Peyer's patch (tissue), 4 donors: Measurements from ENCODE around the gene TNFSF8. TPM values are rescaled to one million over a fixed set of nuclear protein-coding genes. Genes with fewer than 3 reads are reported as not detected.
A peak's percentile ranks its signal among the peaks of the same experiment; 100 is the strongest.

Source experiments
- DNase-seq, 3 donors: peaks; one replicate each; pipeline ENCODE4 v3.0.0-alpha.2; 2017 to 2019
- H3K27ac ChIP-seq, 4 donors: fragments of 200-600 bp; sonication (generic); one replicate each; pipeline ENCODE4 v1.5.1; 2016 to 2019
- H3K27me3 ChIP-seq, 2 donors: fragments of 200-600 bp; sonication (generic); one replicate each; pipeline ENCODE4 v1.5.1; 2019
- H3K36me3 ChIP-seq, 3 donors: fragments of 200-600 bp; sonication (generic); one replicate each; pipeline ENCODE4 v1.5.1; 2016 to 2019
- H3K4me1 ChIP-seq, 4 donors: fragments of 200-600 bp; sonication (generic); one replicate each; pipeline ENCODE4 v1.5.1; 2016 to 2019
- H3K4me3 ChIP-seq, 4 donors: fragments of 200-600 bp; sonication (generic); 1 replicate in 3 of 4; 2 replicates in 1 of 4; pipeline ENCODE4 v1.5.1; 2016 to 2019; ENCODE audit warnings: mild to moderate bottlenecking in 1 of 4
- H3K9me3 ChIP-seq, 4 donors: fragments of 200-600 bp; sonication (generic); one replicate each; pipeline ENCODE4 v1.5.1; 2016 to 2019; ENCODE audit warnings: mild to moderate bottlenecking in 1 of 4
- CTCF ChIP-seq, 6 experiments: fragments of 450-650 bp in 4 of 6; fragments of 200-600 bp in 2 of 6; sonication (generic) in 1 of 6; IDR thresholded peaks; one replicate each; pipeline ENCODE4 v1.5.1; 2017 to 2019; ENCODE audit warnings: antibody characterized with exemption in 6 of 6, mild to moderate bottlenecking in 3 of 6, moderate library complexity in 1 of 6
- POLR2A ChIP-seq, 2 donors: fragments of 450-650 bp; IDR thresholded peaks; one replicate each; pipeline ENCODE4 v1.5.1; 2017; ENCODE audit warnings: antibody characterized with exemption in 2 of 2, mild to moderate bottlenecking in 2 of 2, moderate library complexity in 2 of 2
- total RNA-seq, 4 donors: library from RNA; depleted of rRNA; stranded (reverse); fragments of >200 nt; gene quantifications; one replicate each; pipeline ENCODE4 v1.1.0, GENCODE V29; 2016

TNFSF8 gene
- total RNA-seq, 4 donors from 2014 or later, result 2.1 to 11.6 (median 4.7) TPM

- DNase-seq, result no peak
- H3K4me3 ChIP-seq, result no peak overlapping the region
- no peaks in the 10 kb centered on the region for H3K36me3 ChIP-seq
- TF ChIP-seq CTCF (IDR thresholded peaks at IDR 0.05) (no peak), POLR2A (IDR thresholded peaks at IDR 0.05) (no peak)
- H3K4me1 ChIP-seq, result no peaks in the 10 kb centered on the region
- H3K9me3 ChIP-seq, result no peaks in the 10 kb centered on the region
- H3K27me3 ChIP-seq, result no peaks in the 10 kb centered on the region
- H3K27ac ChIP-seq, result no peak overlapping the region
Observed at GRCh38 chr9:114916481-114916880, 13.9 kb downstream of the TNFSF8 start.

DNA sequence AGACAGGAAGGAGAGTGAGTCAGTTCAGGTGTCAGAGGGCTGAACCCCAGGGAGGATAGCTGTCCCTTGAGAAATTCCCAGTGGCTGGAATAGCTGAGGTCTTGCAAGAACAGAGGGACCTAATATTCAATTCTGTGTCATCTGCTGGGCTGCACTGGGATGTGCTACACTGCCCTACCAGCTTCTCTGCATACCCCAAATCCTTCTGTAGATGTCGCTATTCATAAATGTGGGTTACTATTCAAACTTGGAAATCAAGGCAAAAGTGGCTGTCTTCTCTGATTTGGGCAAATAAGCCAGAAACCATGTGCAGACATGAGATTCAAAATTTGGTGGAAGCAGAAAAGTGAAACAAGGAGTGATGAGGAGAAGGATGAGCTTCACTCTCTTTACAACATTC lies 16.3 kb downstream of the TNFSF8 start:
- peak in 2 of 6 experiments; percentile 2 to 16 for TF ChIP-seq CTCF (IDR thresholded peaks at IDR 0.05)
- no peak for TF ChIP-seq POLR2A (IDR thresholded peaks at IDR 0.05)
- H3K9me3 ChIP-seq, result no peaks in the 10 kb centered on the region

DNA sequence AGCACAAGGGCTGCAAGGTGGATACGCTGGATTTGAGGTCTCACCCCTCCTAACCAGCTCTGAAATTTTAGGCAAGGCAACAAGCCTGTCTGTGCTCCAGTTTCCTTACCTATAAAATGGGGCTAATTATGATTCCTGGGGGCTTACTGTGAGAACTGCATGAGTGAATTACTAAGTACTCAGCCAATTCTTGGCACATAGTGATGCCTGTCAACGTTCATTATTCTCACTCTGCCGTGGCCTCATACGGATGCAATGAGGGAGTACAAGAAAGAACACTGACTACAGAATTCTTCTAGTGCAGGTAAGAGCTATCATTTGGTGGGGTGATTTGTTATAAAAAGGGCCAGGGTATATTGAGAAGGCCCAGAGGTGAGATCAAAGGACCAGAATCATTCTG lies 16.7 kb downstream of the TNFSF8 start:
- Histone ChIP-seq H3K36me3 (no peaks in the 10 kb centered on the region), H3K27me3 (no peaks in the 10 kb centered on the region), H3K4me3 (no peak overlapping the region), H3K27ac (no peak overlapping the region), H3K4me1 (peaks cover 0 to 13% (median 4%) of the 10 kb centered on the region in 4 donors), H3K9me3 (no peaks in the 10 kb centered on the region)
- TF ChIP-seq CTCF (IDR thresholded peaks at IDR 0.05) (no peak), POLR2A (IDR thresholded peaks at IDR 0.05) (no peak)
- DNase-seq, result no peak

More for the DNA sequence above, 16.3 kb downstream of the TNFSF8 start:
- H3K27ac ChIP-seq, result no peak overlapping the region
- no peak overlapping the region for H3K4me3 ChIP-seq
- no peaks in the 10 kb centered on the region for H3K27me3 ChIP-seq
- DNase-seq, result no peak
- no peaks in the 10 kb centered on the region for H3K36me3 ChIP-seq
- peaks cover 0 to 9% (median 2%) of the 10 kb centered on the region in 4 donors for H3K4me1 ChIP-seq

DNA sequence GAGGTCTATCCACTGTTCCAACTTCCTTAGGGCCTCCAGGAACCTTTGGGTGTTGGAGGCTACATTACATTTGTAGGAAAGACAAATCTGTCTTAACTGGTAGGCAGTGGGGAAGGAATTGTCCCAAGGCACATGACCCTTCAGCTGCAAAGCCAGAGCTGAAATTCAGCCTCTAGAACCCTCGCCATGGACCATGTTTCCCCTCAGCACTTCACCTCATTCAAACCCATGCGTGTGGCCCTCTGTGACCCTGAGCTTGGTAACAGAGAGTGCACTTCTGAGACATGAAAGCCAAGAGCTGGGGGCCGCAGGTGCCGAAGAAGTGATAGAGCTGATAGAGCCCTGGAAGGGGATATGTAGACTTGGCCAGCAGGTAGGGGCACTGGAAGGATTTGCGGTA lies 17.2 kb downstream of the TNFSF8 start:
- Histone ChIP-seq H3K27ac (no peak overlapping the region), H3K4me3 (no peak overlapping the region), H3K4me1 (peaks cover 0 to 16% (median 6%) of the 10 kb centered on the region in 4 donors), H3K36me3 (no peaks in the 10 kb centered on the region), H3K27me3 (no peaks in the 10 kb centered on the region), H3K9me3 (no peaks in the 10 kb centered on the region)
- no peak for TF ChIP-seq POLR2A (IDR thresholded peaks at IDR 0.05)
- TF ChIP-seq CTCF (IDR thresholded peaks at IDR 0.05), result no peak
- DNase-seq, result no peak

DNA sequence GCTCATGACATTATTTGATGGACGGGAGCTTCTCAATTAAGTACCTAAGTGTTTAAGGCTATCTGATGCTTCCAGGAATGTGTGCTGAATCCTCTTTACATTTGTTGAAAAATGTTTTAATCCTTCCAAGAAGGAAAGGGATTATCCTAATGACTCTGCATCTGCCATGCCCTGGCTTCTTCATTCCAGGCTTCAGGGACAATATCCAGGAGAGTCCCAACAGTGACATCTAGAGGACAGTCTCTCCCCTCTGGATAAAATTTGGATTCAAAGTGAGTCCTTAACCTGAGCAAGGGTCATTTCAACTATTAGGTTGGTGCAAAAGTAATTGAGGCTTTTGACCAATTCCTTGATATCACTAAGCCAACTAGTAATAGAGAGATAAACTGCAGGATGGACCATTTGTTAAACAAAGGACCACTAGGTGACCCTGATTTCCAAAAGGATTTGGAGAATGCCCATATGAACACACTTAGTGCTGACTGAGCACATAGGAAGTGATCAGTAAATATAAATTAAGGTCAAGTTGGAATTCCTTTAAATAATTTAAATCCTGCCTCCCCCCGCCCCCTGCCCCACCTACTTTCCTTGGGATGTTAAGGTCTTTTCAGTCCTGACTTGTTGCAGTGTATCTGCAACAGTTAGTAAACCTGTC lies 19.1 kb downstream of the TNFSF8 start:
- TF ChIP-seq CTCF (IDR thresholded peaks at IDR 0.05) (peak; percentile 9 to 90 (median 68)), POLR2A (IDR thresholded peaks at IDR 0.05) (no peak)
- DNase-seq, result no peak
- H3K27me3 ChIP-seq, result no peaks in the 10 kb centered on the region
- no peak overlapping the region for H3K4me3 ChIP-seq
- H3K4me1 ChIP-seq, result peaks cover 0 to 25% (median 17%) of the 10 kb centered on the region in 4 donors
- H3K9me3 ChIP-seq, result no peaks in the 10 kb centered on the region
- no peaks in the 10 kb centered on the region for H3K36me3 ChIP-seq
- H3K27ac ChIP-seq, result peak overlapping the region in 1 of 4 donors; percentile 50
